Skeletal muscle tissue (tissue), 4 donors: ENCODE data around the gene LGALSL. TPM values are rescaled to one million over a fixed set of nuclear protein-coding genes. Genes with fewer than 3 reads are reported as not detected.

Source experiments
- H3K27ac ChIP-seq: one replicate; pipeline ENCODE4 v1.7.0; 2013; ENCODE audit warnings: mild to moderate bottlenecking, low read depth, low read length, inconsistent platforms
- H3K27me3 ChIP-seq, 3 donors: one replicate each; pipeline ENCODE4 v1.7.0; 2013; ENCODE audit warnings: low read length in 3 of 3; ENCODE audit not compliant: control insufficient read depth in 3 of 3, insufficient read depth in 3 of 3
- H3K36me3 ChIP-seq, 3 donors: one replicate each; pipeline ENCODE4 v1.7.0; 2013; ENCODE audit warnings: low read length in 3 of 3; ENCODE audit not compliant: control insufficient read depth in 3 of 3, insufficient read depth in 3 of 3
- H3K4me1 ChIP-seq, 3 donors: one replicate each; pipeline ENCODE4 v1.7.0; 2013; ENCODE audit warnings: low read length in 3 of 3, mild to moderate bottlenecking in 3 of 3; ENCODE audit not compliant: control insufficient read depth in 3 of 3, insufficient read depth in 3 of 3
- H3K4me3 ChIP-seq, 3 donors: one replicate each; pipeline ENCODE4 v1.7.0; 2013; ENCODE audit warnings: low read length in 3 of 3
- H3K9ac ChIP-seq, 3 donors: one replicate each; pipeline ENCODE4 v1.7.0; 2013; ENCODE audit warnings: low read length in 3 of 3, mild to moderate bottlenecking in 3 of 3, moderate library complexity in 2 of 3, low read depth in 1 of 3
- H3K9me3 ChIP-seq, 3 donors: one replicate each; pipeline ENCODE4 v1.7.0; 2013; ENCODE audit warnings: low read length in 3 of 3; ENCODE audit not compliant: control insufficient read depth in 3 of 3
- total RNA-seq: library from RNA; depleted of rRNA; stranded (reverse); fragments of >200 nt; gene quantifications from one replicate; pipeline ENCODE4 v1.2.3, GENCODE V29; 2014
- donor health status: Osteomylitis.

LGALSL gene
- total RNA-seq, 1 donor from 2014 or later, result 11.5 TPM

DNA sequence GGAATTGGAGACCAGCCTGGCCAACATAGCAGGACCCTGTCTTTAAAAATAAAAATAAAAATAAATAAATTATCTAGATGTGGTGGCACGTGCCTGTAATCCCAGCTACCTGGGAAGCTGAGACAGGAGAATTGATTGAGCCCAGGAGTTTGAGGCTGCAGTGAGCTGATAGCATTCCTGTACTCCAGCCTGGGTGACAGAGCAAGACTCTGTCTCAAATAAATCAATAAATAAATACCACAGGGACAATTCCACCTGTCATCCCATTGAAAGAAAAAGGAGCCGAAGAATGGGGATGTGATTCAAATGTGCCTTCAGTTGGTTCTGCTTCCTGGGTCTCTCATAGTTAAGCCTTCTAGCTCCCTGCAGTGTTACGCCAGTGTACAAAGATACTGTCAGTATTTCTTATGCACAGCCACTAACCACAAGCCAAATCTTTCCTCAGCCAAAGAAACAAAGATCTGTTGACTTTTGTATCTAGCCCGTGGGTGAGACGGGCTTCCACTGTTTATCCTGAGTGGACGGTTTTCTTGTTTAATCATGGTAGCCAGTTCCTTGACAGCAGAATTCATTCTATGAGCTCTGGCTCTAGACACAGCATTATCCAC lies 12.6 kb downstream of the LGALSL start:
- no peaks in the 10 kb centered on the region for H3K27me3 ChIP-seq
- H3K9me3 ChIP-seq, result no peaks in the 10 kb centered on the region
- no peaks in the 10 kb centered on the region for H3K36me3 ChIP-seq
- no peak overlapping the region for H3K4me3 ChIP-seq
- peaks cover 11 to 20% (median 18%) of the 10 kb centered on the region in 3 donors for H3K4me1 ChIP-seq
- no peak overlapping the region for H3K27ac ChIP-seq
- H3K9ac ChIP-seq, result no peak overlapping the region

DNA sequence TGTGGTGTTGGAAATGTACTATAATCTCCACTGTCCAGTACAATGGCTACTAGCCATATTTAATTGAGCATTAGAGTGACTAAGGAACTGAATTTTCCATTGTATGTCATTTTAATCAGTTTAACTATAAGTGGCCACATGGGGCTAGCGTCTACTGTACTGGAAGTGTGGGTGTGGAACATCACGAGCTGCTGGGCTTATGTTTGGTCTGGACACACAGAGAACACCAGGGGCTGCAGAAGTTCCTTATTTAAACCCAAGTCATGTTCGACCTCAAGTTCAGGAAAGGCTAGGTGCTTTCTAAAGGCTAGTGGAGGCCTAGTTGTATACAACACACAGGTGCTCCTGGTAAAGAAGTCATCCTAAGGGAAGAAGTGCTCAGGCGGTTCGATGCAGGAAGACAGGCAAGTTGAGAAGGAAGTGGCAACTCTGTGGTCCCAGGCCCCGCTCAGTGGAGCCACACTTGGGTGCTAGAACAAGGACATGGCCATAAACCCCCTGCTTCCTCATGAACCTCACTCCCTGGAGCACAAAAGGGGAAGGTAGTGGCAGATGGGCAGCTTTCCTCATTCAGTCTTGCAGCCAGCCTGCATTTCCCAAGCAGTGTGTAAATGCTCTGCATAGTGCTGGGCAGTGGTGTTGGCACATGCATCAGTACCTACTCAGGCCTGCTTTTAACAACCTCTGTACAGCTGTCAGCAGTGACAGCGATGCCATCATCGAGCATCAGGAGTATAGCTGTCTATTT lies 13.3 kb downstream of the LGALSL start:
- Histone ChIP-seq H3K27ac (no peak overlapping the region), H3K9me3 (no peaks in the 10 kb centered on the region), H3K27me3 (no peaks in the 10 kb centered on the region), H3K36me3 (no peaks in the 10 kb centered on the region), H3K4me1 (peaks cover 11 to 20% (median 18%) of the 10 kb centered on the region in 3 donors), H3K9ac (no peak overlapping the region), H3K4me3 (no peak overlapping the region)

GRCh38 chr2:64469261-64469660 lies 15.3 kb downstream of the LGALSL start:
- Histone ChIP-seq H3K4me3 (no peak overlapping the region), H3K36me3 (no peaks in the 10 kb centered on the region), H3K4me1 (peaks cover 2 to 5% (median 4%) of the 10 kb centered on the region in 3 donors), H3K27me3 (no peaks in the 10 kb centered on the region), H3K9me3 (no peaks in the 10 kb centered on the region), H3K9ac (no peak overlapping the region), H3K27ac (no peak overlapping the region)

DNA sequence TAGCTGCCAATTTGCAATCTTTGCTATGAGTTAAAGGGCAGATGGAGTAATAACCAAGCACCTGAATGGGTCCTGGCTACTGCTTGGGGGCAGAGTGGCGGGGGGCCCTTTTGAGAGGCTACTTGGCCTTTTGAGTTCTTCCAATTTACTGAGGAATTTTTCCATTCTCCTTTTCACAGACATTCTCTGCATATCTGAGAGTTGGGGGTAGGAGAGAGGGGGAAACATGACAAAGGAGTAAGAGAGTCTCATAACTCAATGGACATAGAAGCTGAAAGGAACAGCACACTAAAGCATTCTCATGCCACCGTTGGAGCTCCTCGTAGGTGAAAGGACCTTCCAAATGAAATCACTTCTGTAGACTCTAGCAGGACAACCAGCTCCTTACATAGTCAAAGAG lies 16.1 kb downstream of the LGALSL start:
- Histone ChIP-seq H3K27me3 (no peaks in the 10 kb centered on the region), H3K36me3 (no peaks in the 10 kb centered on the region), H3K4me3 (no peak overlapping the region), H3K27ac (no peak overlapping the region), H3K4me1 (peaks cover 0 to 2% (median 0%) of the 10 kb centered on the region in 3 donors), H3K9ac (no peak overlapping the region), H3K9me3 (no peaks in the 10 kb centered on the region)

GRCh38 chr2:64470766-64471295 lies 16.9 kb downstream of the LGALSL start:
- Histone ChIP-seq H3K27ac (no peak overlapping the region), H3K9me3 (no peaks in the 10 kb centered on the region), H3K36me3 (no peaks in the 10 kb centered on the region), H3K4me1 (peaks cover 0 to 2% (median 0%) of the 10 kb centered on the region in 3 donors), H3K27me3 (no peaks in the 10 kb centered on the region), H3K4me3 (no peak overlapping the region), H3K9ac (no peak overlapping the region)

DNA sequence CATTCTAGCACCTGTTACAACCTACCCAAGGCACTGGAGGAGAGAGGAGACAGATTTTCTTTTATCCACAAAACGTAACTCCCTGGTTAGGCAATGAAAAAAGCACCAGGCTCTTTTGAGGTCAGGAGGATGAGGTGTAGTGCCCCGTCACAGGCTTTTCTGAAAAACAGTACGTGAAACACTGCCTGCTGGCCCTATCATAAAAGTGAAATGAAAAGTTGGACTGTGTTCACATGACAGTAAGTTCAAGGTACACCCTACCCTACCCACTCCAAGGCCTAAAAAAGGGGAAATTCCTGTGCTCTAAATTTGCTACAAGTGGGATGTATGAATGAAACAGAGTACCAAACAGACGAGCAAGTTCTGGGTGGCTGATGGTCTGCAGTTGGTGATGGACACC lies 17.6 kb downstream of the LGALSL start:
- Histone ChIP-seq H3K27me3 (no peaks in the 10 kb centered on the region), H3K36me3 (no peaks in the 10 kb centered on the region), H3K27ac (no peak overlapping the region), H3K9me3 (no peaks in the 10 kb centered on the region), H3K4me3 (no peak overlapping the region), H3K4me1 (peaks cover 0 to 2% (median 0%) of the 10 kb centered on the region in 3 donors), H3K9ac (no peak overlapping the region)

- no peak overlapping the region for H3K27ac ChIP-seq
- H3K4me3 ChIP-seq, result no peak overlapping the region
- no peaks in the 10 kb centered on the region for H3K36me3 ChIP-seq
- no peaks in the 10 kb centered on the region for H3K9me3 ChIP-seq
- H3K4me1 ChIP-seq, result no peaks in the 10 kb centered on the region
- no peaks in the 10 kb centered on the region for H3K27me3 ChIP-seq
- H3K9ac ChIP-seq, result no peak overlapping the region
Measured at GRCh38 chr2:64472881-64473280, 18.9 kb downstream of the LGALSL start.

DNA sequence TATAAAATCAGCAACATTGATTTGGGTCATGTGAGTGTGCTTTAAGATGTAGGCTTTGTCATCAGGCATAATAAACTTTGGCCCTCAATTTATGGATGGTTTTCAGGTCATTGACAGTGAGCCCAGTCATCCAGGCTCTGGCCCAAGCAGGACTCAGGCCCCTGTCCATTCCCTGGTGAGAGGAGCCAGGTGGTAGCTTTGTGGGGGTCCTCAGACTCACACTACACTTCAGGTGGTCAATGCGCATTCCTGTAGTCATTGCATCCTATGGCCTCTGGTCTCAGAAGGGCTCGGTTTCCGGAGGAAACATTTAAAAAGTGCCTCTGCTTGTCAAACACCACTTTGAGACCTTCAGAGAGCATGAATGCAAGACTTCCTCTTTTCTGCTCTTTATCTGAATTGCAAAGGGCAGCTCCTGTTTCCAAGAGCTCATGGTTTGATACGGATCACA lies 20.2 kb downstream of the LGALSL start:
- Histone ChIP-seq H3K27me3 (no peaks in the 10 kb centered on the region), H3K4me3 (no peak overlapping the region), H3K27ac (no peak overlapping the region), H3K4me1 (no peaks in the 10 kb centered on the region), H3K36me3 (no peaks in the 10 kb centered on the region), H3K9me3 (no peaks in the 10 kb centered on the region), H3K9ac (no peak overlapping the region)

GRCh38 chr2:64474636-64475035 lies 20.7 kb downstream of the LGALSL start:
- Histone ChIP-seq H3K4me3 (no peak overlapping the region), H3K9me3 (no peaks in the 10 kb centered on the region), H3K4me1 (no peaks in the 10 kb centered on the region), H3K27me3 (no peaks in the 10 kb centered on the region), H3K36me3 (no peaks in the 10 kb centered on the region), H3K27ac (no peak overlapping the region), H3K9ac (no peak overlapping the region)

GRCh38 chr2:64477037-64477436 lies 23.1 kb downstream of the LGALSL start:
- Histone ChIP-seq H3K9me3 (no peaks in the 10 kb centered on the region), H3K9ac (no peak overlapping the region), H3K4me3 (no peak overlapping the region), H3K27ac (no peak overlapping the region), H3K27me3 (no peaks in the 10 kb centered on the region), H3K36me3 (no peaks in the 10 kb centered on the region), H3K4me1 (no peaks in the 10 kb centered on the region)
